ENCODE results near the gene ZHX3. TPM values are rescaled to one million over a fixed set of nuclear protein-coding genes. Genes with fewer than 3 reads are reported as not detected.

The ZHX3 gene
- total and polyA plus RNA-seq, 2 of the 4 experiments (the other 2 are of a cell fraction) = 25.0 to 28.0 TPM

- Histone ChIP-seq H3K9me3 (ENCODE audit: control insufficient read depth, insufficient read depth, low read length) (peaks cover 10% of the 10 kb centered on the region), H3K56ac (ENCODE audit: extremely low read depth, insufficient read depth, low read length) (no peak overlapping the region), H4K20me1 (ENCODE audit: insufficient read depth, low read length) (peaks cover 2% of the 10 kb centered on the region; the same call in 1 of the 2 replicates), H2AK9ac (replicated peaks; ENCODE audit: low read depth, low read length, poor library complexity) (no peak overlapping the region), H4K5ac (ENCODE audit: low read depth, low read length) (no peak overlapping the region), H3K36me3 (ENCODE audit: control insufficient read depth, insufficient read depth, low read length) (peaks cover 7% of the 10 kb centered on the region), H3K79me1 (ENCODE audit: low read depth in 1 of 2, low read length in 2 of 2) (peaks cover 6 to 21% of the 10 kb centered on the region in 2 experiments), H2BK20ac (ENCODE audit: low read depth, low read length) (no peak overlapping the region), H3K9ac (ENCODE audit: low read depth, low read length) (no peak overlapping the region), H3K9me1 (ENCODE audit: insufficient read depth, low read length) (no peaks in the 10 kb centered on the region), H3K23ac (ENCODE audit: low read depth, low read length) (no peak overlapping the region), H3K4me3 (ENCODE audit: insufficient read depth, low read depth, low read length) (no peak overlapping the region), H2AK5ac (ENCODE audit: low read depth, low read length) (no peak overlapping the region), H2BK15ac (ENCODE audit: low read depth, low read length) (no peak overlapping the region), H3K14ac (replicated peaks; ENCODE audit: low read depth, low read length) (no peak overlapping the region), H2BK5ac (ENCODE audit: low read depth, low read length, poor library complexity, severe bottlenecking) (no peak overlapping the region), H3K4ac (ENCODE audit: low read depth, low read length) (no peak overlapping the region), H3K27ac (ENCODE audit: insufficient read depth, low read length) (no peak overlapping the region), H3K18ac (ENCODE audit: low read depth, low read length) (no peak overlapping the region), H2AFZ (replicated peaks; ENCODE audit: low read length, poor library complexity) (no peak overlapping the region), H3K4me2 (ENCODE audit: low read depth, low read length) (no peak overlapping the region), H2BK120ac (ENCODE audit: low read depth, low read length) (no peak overlapping the region), H3K4me1 (ENCODE audit: control insufficient read depth, insufficient read depth, low read length) (no peaks in the 10 kb centered on the region), H4K91ac (ENCODE audit: insufficient read depth, low read depth, low read length) (no peak overlapping the region), H4K8ac (ENCODE audit: low read depth in 2 of 2, low read length in 2 of 2) (no peak overlapping the region), H3K27me3 (ENCODE audit: control insufficient read depth, insufficient read depth, low read length) (no peaks in the 10 kb centered on the region)
- in situ Hi-C loops (cut with MboI; ENCODE audit: low sequenced_read_pairs) = no loop called here
- 100% methylated on average over 3 of the region's 5 CpGs; no CpG with 5 or more reads in 1 of the 2 experiments for WGBS, 2 experiments (ENCODE audit: extremely low coverage in 2 of 2, insufficient read length in 1 of 2)
- no peak for TF ChIP-seq RCOR1 (IDR thresholded peaks at IDR 0.05; ENCODE audit: insufficient replicate concordance, low read length)
- ChIA-PET POLR2A (ENCODE audit: unreplicated experiment) (no interaction called here), CTCF (no interaction called here)
- ATAC-seq (ENCODE audit: low read depth) = no peak
- no peak for DNase-seq
- intact Hi-C loops (cut with micrococcal nuclease) = no loop called here
- dilution Hi-C loops (cut with HindIII; ENCODE audit: low sequenced_read_pairs, unreplicated experiment) = no loop called here
- no TSS peak for BruUV-seq (replicated peaks)
These were observed 125.7 kb downstream of the ZHX3 start for GRCh38 chr20:41191562-41192500.
